ENCODE results near the gene GPC6.

Gene GPC6

GRCh38 chr13:93517658-93518057, 291.1 kb downstream of the GPC6 start:
- DNase-seq = no peak

GRCh38 chr13:93521307-93521706, 294.7 kb downstream of the GPC6 start:
- DNase-seq = no peak

GRCh38 chr13:93522501-93522900, 295.9 kb downstream of the GPC6 start:
- no peak for DNase-seq

GRCh38 chr13:93525087-93525486, 298.5 kb downstream of the GPC6 start:
- DNase-seq = no peak

GRCh38 chr13:93527748-93528297, 301.2 kb downstream of the GPC6 start:
- no peak for DNase-seq

GRCh38 chr13:93529961-93530360, 303.4 kb downstream of the GPC6 start:
- no peak for DNase-seq

- DNase-seq = no peak
Observed at GRCh38 chr13:93534181-93534700, 307.6 kb downstream of the GPC6 start.

GRCh38 chr13:93535251-93535650, 308.6 kb downstream of the GPC6 start:
- DNase-seq = no peak

- DNase-seq = no peak
Observed at GRCh38 chr13:93539914-93540313, 313.3 kb downstream of the GPC6 start.

- DNase-seq = no peak
Observed at GRCh38 chr13:93547886-93548285, 321.3 kb downstream of the GPC6 start.

GRCh38 chr13:93549326-93550005, 322.9 kb downstream of the GPC6 start:
- no peak for DNase-seq

GRCh38 chr13:93550236-93550635, 323.6 kb downstream of the GPC6 start:
- DNase-seq = no peak

GRCh38 chr13:93552596-93552995, 326.0 kb downstream of the GPC6 start:
- no peak for DNase-seq

- no peak for DNase-seq
Observed at GRCh38 chr13:93554514-93554913, 327.9 kb downstream of the GPC6 start.

- DNase-seq = no peak
Observed at GRCh38 chr13:93558637-93559036, 332.0 kb downstream of the GPC6 start.

GRCh38 chr13:93559718-93560117, 333.1 kb downstream of the GPC6 start:
- DNase-seq = no peak

- DNase-seq = no peak
Observed at GRCh38 chr13:93561576-93562225, 335.1 kb downstream of the GPC6 start.

GRCh38 chr13:93562676-93563075, 336.1 kb downstream of the GPC6 start:
- no peak for DNase-seq

GRCh38 chr13:93577105-93577504, 350.5 kb downstream of the GPC6 start:
- DNase-seq = no peak

GRCh38 chr13:93589788-93590187, 363.2 kb downstream of the GPC6 start:
- DNase-seq = no peak

GRCh38 chr13:93603043-93603442, 376.4 kb downstream of the GPC6 start:
- no peak for DNase-seq

GRCh38 chr13:93614776-93615175, 388.2 kb downstream of the GPC6 start:
- DNase-seq = no peak

GRCh38 chr13:93620181-93620765, 393.7 kb downstream of the GPC6 start:
- DNase-seq = no peak

GRCh38 chr13:93621051-93621450, 394.4 kb downstream of the GPC6 start:
- no peak for DNase-seq
